Spinal cord (tissue), 10 donors: ENCODE data around the gene ZRANB3. TPM values are rescaled to one million over a fixed set of nuclear protein-coding genes. Genes with fewer than 3 reads are reported as not detected.

Experiments used
- DNase-seq, 6 donors: peaks; one replicate each; pipeline versions ENCODE4 v3.0.0 to v3.0.0-alpha.2; 2013 to 2015; ENCODE audit warnings: low spot score in 6 of 6, low read depth in 4 of 6
- H3K27ac ChIP-seq: one replicate; pipeline ENCODE4 v1.5.1; 2013; ENCODE audit warnings: low read depth, low read length, control low read depth
- H3K27me3 ChIP-seq: one replicate; pipeline ENCODE4 v1.6.1; 2013; ENCODE audit warnings: low read length; ENCODE audit not compliant: control insufficient read depth, insufficient read depth
- H3K36me3 ChIP-seq: one replicate; pipeline ENCODE4 v1.6.1; 2013; ENCODE audit warnings: low read length; ENCODE audit not compliant: control insufficient read depth, insufficient read depth
- H3K4me1 ChIP-seq: one replicate; pipeline ENCODE4 v1.6.1; 2013; ENCODE audit warnings: low read length; ENCODE audit not compliant: control insufficient read depth, insufficient read depth
- H3K4me3 ChIP-seq: one replicate; pipeline ENCODE4 v1.5.1; 2013; ENCODE audit warnings: low read depth, low read length, control low read depth
- H3K9me3 ChIP-seq: one replicate; pipeline ENCODE4 v1.6.1; 2013; ENCODE audit warnings: low read length; ENCODE audit not compliant: control insufficient read depth, insufficient read depth
- WGBS: methylation state at CpG from one replicate; pipeline ENCODE4 v1.1.5; 2013; ENCODE audit warnings: missing lambda C conversion rate; ENCODE audit not compliant: insufficient coverage; 5-methylcytosine and 5-hydroxymethylcytosine counted together
- long read RNA-seq, 4 donors: transcript quantifications; one replicate each; lab custom pipeline, GENCODE V29; 2026
- polyA plus RNA-seq, 2 donors: library from polyadenylated mRNA; unstranded; fragments of 120-200 nt; gene quantifications; one replicate each; pipeline ENCODE4 v1.2.1, GENCODE V29; 2013; ENCODE audit not compliant: insufficient read length in 2 of 2
- total RNA-seq, 2 donors: library from RNA; depleted of rRNA in 1 of 2; stranded (reverse); fragments of 120-200 nt in 1 of 2; fragments of >200 nt in 1 of 2; gene quantifications; one replicate each; pipeline versions ENCODE4 v1.2.3 to v1.2.4, GENCODE V29; 2013 to 2014
- donor health status: healthy.

The ZRANB3 gene
- total RNA-seq: 10 to 100 TPM; 10.6 to 13.9 TPM
- polyA plus RNA-seq: 1 to 10 TPM; 3.9 to 4.6 TPM
- long read RNA-seq, donor 1, partial matches to known transcripts: 16 of 22 reads
- long read RNA-seq, donor 1, other reads (novel, unspliced or antisense): 6 of 22 reads
- long read RNA-seq, donor 2: 0 reads
- long read RNA-seq, donor 3: 0 reads
- long read RNA-seq, donor 4: 0 reads

- WGBS: 0% methylated on average over 29 of the region's 46 CpGs
- Histone ChIP-seq H3K4me1 (peaks cover 14% of the 10 kb centered on the region), H3K27me3 (no peaks in the 10 kb centered on the region), H3K36me3 (no peaks in the 10 kb centered on the region), H3K9me3 (no peaks in the 10 kb centered on the region), H3K4me3 (peak within 1 kb of the TSS; percentile 82), H3K27ac (peak within 1 kb of the TSS; percentile 98)
- DNase-seq: peak in 5 of 6 donors; percentile 95 to 100 (median 98)
Measured at GRCh38 chr2:135530313-135531230, at the start of gene ZRANB3. ZRANB3 (minus strand) TSS chr2:135531218.

- H3K36me3 ChIP-seq: peaks cover 6% of the 10 kb centered on the region
- no CpG with 5 or more reads among the region's 1 CpG for WGBS
- H3K4me3 ChIP-seq: no peak overlapping the region
- no peak overlapping the region for H3K27ac ChIP-seq
- DNase-seq: no peak
- no peaks in the 10 kb centered on the region for H3K4me1 ChIP-seq
- no peaks in the 10 kb centered on the region for H3K27me3 ChIP-seq
- H3K9me3 ChIP-seq: no peaks in the 10 kb centered on the region
Measured at GRCh38 chr2:135573620-135574019, 42.6 kb upstream of the ZRANB3 start.

- H3K4me1 ChIP-seq: no peaks in the 10 kb centered on the region
- no peaks in the 10 kb centered on the region for H3K9me3 ChIP-seq
- DNase-seq: no peak
- no CpG with 5 or more reads among the region's 2 CpGs for WGBS
- no peaks in the 10 kb centered on the region for H3K27me3 ChIP-seq
- H3K4me3 ChIP-seq: no peak overlapping the region
- no peak overlapping the region for H3K27ac ChIP-seq
- peaks cover 11% of the 10 kb centered on the region for H3K36me3 ChIP-seq
Measured at GRCh38 chr2:135570884-135571283, 39.9 kb upstream of the ZRANB3 start.

DNA sequence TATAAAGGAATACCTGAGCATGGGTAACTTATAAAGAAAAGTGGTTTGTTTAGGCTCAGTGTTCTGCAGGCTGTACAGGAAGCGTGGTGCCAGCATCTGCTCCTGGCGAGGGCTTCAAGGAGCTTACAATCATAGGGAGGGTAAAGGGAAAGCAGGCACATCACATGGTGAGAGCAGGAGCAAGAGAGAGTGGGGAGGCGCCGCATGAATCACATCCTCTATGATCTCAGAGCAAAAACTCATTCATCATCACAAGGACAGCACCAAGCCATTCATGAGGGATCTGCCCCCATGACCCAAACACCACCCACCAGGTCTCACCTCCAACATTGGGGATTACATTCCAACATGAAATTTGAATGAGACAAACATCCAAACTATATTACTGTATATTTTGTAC lies 32.8 kb upstream of the ZRANB3 start:
- Histone ChIP-seq H3K27ac (no peak overlapping the region), H3K4me3 (no peak overlapping the region), H3K9me3 (no peaks in the 10 kb centered on the region), H3K27me3 (no peaks in the 10 kb centered on the region), H3K4me1 (no peaks in the 10 kb centered on the region), H3K36me3 (peaks cover 5% of the 10 kb centered on the region)
- WGBS: 100% methylated on average over 3 of the region's 4 CpGs
- DNase-seq: no peak

DNA sequence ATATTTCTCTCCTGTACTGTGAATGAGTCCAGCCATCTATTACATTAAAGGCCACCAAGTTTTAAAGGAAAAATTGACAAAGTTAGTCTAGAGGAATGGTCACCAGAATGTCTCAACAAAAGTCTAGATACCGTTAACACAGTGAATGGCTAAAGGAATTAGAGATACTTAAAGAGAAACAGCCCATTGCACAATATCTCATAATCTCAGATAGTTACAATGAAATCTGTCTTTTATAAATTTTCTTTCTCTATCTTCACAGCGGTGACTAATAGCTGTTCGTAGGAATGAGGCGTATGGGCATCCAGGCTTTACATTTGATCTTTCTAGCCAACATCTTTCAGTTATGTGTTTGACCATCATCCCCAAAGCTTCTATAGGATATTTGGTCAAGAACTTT lies 30.9 kb upstream of the ZRANB3 start:
- WGBS: no CpG with 5 or more reads among the region's 4 CpGs
- no peaks in the 10 kb centered on the region for H3K9me3 ChIP-seq

DNA sequence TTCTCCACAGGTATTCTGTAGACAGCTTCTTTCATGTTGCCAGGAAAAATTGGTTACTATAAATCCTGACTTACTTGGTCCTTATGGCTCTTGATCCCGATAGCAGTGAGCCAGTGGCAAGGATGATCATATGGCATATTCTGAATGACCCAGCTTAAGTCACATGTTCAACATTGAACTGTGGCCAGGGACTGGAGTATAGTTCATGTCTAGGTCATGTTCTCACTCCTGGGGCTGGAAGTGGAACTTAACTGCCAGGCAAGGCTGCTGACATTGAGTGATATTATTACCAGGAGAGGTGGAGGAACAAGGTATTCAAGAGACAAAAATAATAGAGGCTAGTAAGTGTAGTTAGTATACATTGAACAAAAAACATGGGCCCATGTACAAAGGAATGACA lies 26.5 kb upstream of the ZRANB3 start:
- whole genome bisulfite sequencing: 100% methylated on average over 1 of the region's 1 CpG
- no peak for DNase-seq
- Histone ChIP-seq H3K9me3 (no peaks in the 10 kb centered on the region), H3K27me3 (no peaks in the 10 kb centered on the region), H3K4me3 (no peak overlapping the region), H3K27ac (no peak overlapping the region), H3K4me1 (no peaks in the 10 kb centered on the region), H3K36me3 (no peaks in the 10 kb centered on the region)

More for the DNA sequence above, 30.9 kb upstream of the ZRANB3 start:
- H3K4me1 ChIP-seq: no peaks in the 10 kb centered on the region
- H3K27me3 ChIP-seq: no peaks in the 10 kb centered on the region
- no peak overlapping the region for H3K4me3 ChIP-seq
- no peak overlapping the region for H3K27ac ChIP-seq
- no peak for DNase-seq
- H3K36me3 ChIP-seq: no peaks in the 10 kb centered on the region

- Histone ChIP-seq H3K27ac (no peak overlapping the region), H3K9me3 (no peaks in the 10 kb centered on the region), H3K36me3 (no peaks in the 10 kb centered on the region), H3K4me1 (no peaks in the 10 kb centered on the region), H3K27me3 (no peaks in the 10 kb centered on the region), H3K4me3 (no peak overlapping the region)
- 100% methylated on average over 2 of the region's 4 CpGs for WGBS
- DNase-seq: no peak
Measured at GRCh38 chr2:135555311-135555710, 24.3 kb upstream of the ZRANB3 start.

DNA sequence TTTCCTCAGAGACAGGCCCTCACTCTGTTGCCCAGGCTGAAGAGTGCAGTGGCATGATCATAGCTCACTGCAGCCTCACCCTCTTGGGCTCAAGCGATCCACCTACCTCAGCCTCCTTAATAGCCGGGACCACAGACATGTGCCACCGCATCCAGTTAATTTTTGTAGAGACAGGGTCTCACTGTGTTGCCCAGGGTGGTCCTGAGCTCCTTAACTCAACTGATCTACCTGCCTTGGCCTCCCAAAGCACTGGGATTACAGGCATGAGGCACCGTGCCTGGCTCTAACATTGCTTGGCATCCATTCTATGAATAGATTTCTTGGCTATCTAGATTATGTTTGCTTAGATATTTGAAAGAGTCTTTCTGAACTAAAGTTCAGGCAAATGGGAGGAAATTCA lies 21.9 kb upstream of the ZRANB3 start:
- 94% methylated on average over 2 of the region's 4 CpGs for WGBS
- no peaks in the 10 kb centered on the region for H3K36me3 ChIP-seq

GRCh38 chr2:135551356-135551755 lies 20.3 kb upstream of the ZRANB3 start:
- no CpG with 5 or more reads among the region's 5 CpGs for WGBS
- Histone ChIP-seq H3K4me3 (no peak overlapping the region), H3K4me1 (no peaks in the 10 kb centered on the region), H3K36me3 (no peaks in the 10 kb centered on the region), H3K9me3 (no peaks in the 10 kb centered on the region), H3K27me3 (no peaks in the 10 kb centered on the region), H3K27ac (no peak overlapping the region)
- no peak for DNase-seq

More for the DNA sequence above, 21.9 kb upstream of the ZRANB3 start:
- Histone ChIP-seq H3K27me3 (no peaks in the 10 kb centered on the region), H3K9me3 (no peaks in the 10 kb centered on the region), H3K27ac (no peak overlapping the region), H3K4me3 (no peak overlapping the region), H3K4me1 (no peaks in the 10 kb centered on the region)
- DNase-seq: no peak

- Histone ChIP-seq H3K4me1 (no peaks in the 10 kb centered on the region), H3K9me3 (no peaks in the 10 kb centered on the region), H3K27me3 (no peaks in the 10 kb centered on the region), H3K27ac (no peak overlapping the region), H3K36me3 (no peaks in the 10 kb centered on the region), H3K4me3 (no peak overlapping the region)
- DNase-seq: no peak
- WGBS: no CpG with 5 or more reads among the region's 3 CpGs
Measured at GRCh38 chr2:135547311-135547710, 16.3 kb upstream of the ZRANB3 start.
